22Rv1 (cell line): ENCODE measurements around the gene STAT6.

Source experiments
- ZFX ChIP-seq: fragments of 450-650 bp; IDR thresholded peaks from 2 replicates; pipeline ENCODE4 v1.6.1; 2017; ENCODE audit warnings: antibody characterized with exemption, borderline replicate concordance
- TF ChIP-seq, protein P1 (sequence below): fragments of 450-650 bp; IDR thresholded peaks from 2 replicates; pipeline ENCODE4 v1.5.1; 2017; ENCODE audit warnings: mild to moderate bottlenecking

GRCh38 chr12:57119294-57120085 lies 8.3 kb upstream of the STAT6 start:
- TF ChIP-seq, protein P1, sequence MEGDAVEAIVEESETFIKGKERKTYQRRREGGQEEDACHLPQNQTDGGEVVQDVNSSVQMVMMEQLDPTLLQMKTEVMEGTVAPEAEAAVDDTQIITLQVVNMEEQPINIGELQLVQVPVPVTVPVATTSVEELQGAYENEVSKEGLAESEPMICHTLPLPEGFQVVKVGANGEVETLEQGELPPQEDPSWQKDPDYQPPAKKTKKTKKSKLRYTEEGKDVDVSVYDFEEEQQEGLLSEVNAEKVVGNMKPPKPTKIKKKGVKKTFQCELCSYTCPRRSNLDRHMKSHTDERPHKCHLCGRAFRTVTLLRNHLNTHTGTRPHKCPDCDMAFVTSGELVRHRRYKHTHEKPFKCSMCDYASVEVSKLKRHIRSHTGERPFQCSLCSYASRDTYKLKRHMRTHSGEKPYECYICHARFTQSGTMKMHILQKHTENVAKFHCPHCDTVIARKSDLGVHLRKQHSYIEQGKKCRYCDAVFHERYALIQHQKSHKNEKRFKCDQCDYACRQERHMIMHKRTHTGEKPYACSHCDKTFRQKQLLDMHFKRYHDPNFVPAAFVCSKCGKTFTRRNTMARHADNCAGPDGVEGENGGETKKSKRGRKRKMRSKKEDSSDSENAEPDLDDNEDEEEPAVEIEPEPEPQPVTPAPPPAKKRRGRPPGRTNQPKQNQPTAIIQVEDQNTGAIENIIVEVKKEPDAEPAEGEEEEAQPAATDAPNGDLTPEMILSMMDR: no peak
- no peak for TF ChIP-seq ZFX
